Ishikawa (cell line): ENCODE measurements around the gene ADK.

ENCODE experiments used
- EGR1 ChIP-seq: IDR thresholded peaks from 2 replicates; pipeline ENCODE4 v1.6.1; 2012
- MAX ChIP-seq: IDR thresholded peaks from 2 replicates; pipeline ENCODE4 v1.6.1; 2012
- REST ChIP-seq: IDR thresholded peaks from 2 replicates; pipeline ENCODE4 v1.6.1; 2012; ENCODE audit warnings: low read depth, mild to moderate bottlenecking
- TAF1 ChIP-seq: IDR thresholded peaks from 2 replicates; pipeline ENCODE4 v1.6.1; 2012; ENCODE audit warnings: low read depth, mild to moderate bottlenecking
- TEAD4 ChIP-seq: IDR thresholded peaks from 2 replicates; pipeline ENCODE4 v1.6.1; 2012
- USF1 ChIP-seq: IDR thresholded peaks from 2 replicates; pipeline ENCODE4 v1.6.1; 2012

GRCh38 chr10:74523199-74523598 is 372.2 kb downstream of the ADK start:
- TF ChIP-seq MAX (no peak), TEAD4 (no peak), REST (no peak), TAF1 (no peak), EGR1 (no peak), USF1 (no peak)
